Right ventricle myocardium superior (tissue), 1 donor: Measurements from ENCODE around the gene MKRN3. TPM values are rescaled to one million over a fixed set of nuclear protein-coding genes. Genes with fewer than 3 reads are reported as not detected.
A peak's percentile ranks its signal among the peaks of the same experiment; 100 is the strongest.

ENCODE experiments used
- ATAC-seq: fragments of 200-7000 bp; cut with Tn5 transposase; one replicate; pipeline ENCODE4 v1.9.1; 2020; ENCODE audit warnings: mild to moderate bottlenecking; ENCODE audit not compliant: poor library complexity
- DNase-seq: peaks from one replicate; pipeline ENCODE4 v3.0.0-alpha.2; 2020
- intact Hi-C: fragments of 100-400 bp; cut with DNase I; formaldehyde crosslinking; loops from one replicate; pipeline ENCODE4 v1.11.2; 2022
- long read RNA-seq: library from polyadenylated mRNA; unstranded; transcript quantifications from one replicate; pipeline ENCODE4 v2.0.0, GENCODE V29; 2021
- total RNA-seq: library from RNA; stranded (reverse); fragmentation: NEBNext Ultra II Directional; extraction: Animal tissue kit (Norgen Biotek cat#: 25700); gene quantifications from one replicate; pipeline ENCODE4 v1.2.1, GENCODE V29; 2021
- donor health status: DM: no; HTN: yes; CAD: no; lungs with severe emphysema.

MKRN3 gene
- 0.38 TPM for total RNA-seq
- long read RNA-seq, result 0 reads

- ATAC-seq, result peak; percentile 70
- no peak for DNase-seq
- intact Hi-C loops, result no loop called here
Observed at GRCh38 chr15:23565395-23566070, at the start of gene MKRN3. MKRN3 (plus strand) TSS chr15:23565674; CDS start chr15:23565783, 109 bp downstream.

- ATAC-seq (no peak), DNase-seq (no peak)
- intact Hi-C loops, result no loop called here
Observed at GRCh38 chr15:23516866-23517265, 48.6 kb upstream of the MKRN3 start.

- intact Hi-C loops, result no loop called here
- DNase-seq (no peak), ATAC-seq (no peak)
Observed at GRCh38 chr15:23518104-23518503, 47.4 kb upstream of the MKRN3 start.

GRCh38 chr15:23524816-23525215 is 40.7 kb upstream of the MKRN3 start:
- intact Hi-C loops, result no loop called here
- no peak for ATAC-seq

GRCh38 chr15:23529891-23530290 is 35.6 kb upstream of the MKRN3 start:
- intact Hi-C loops, result no loop called here
- ATAC-seq (no peak), DNase-seq (no peak)

More at GRCh38 chr15:23524816-23525215, 40.7 kb upstream of the MKRN3 start:
- DNase-seq, result no peak

- ATAC-seq (peak; percentile 53), DNase-seq (no peak)
- intact Hi-C loops, result no loop called here
Observed at GRCh38 chr15:23532024-23532423, 33.5 kb upstream of the MKRN3 start.

- ATAC-seq (no peak), DNase-seq (no peak)
- intact Hi-C loops, result no loop called here
Observed at GRCh38 chr15:23536659-23537058, 28.8 kb upstream of the MKRN3 start.

GRCh38 chr15:23538648-23539047 is 26.8 kb upstream of the MKRN3 start:
- DNase-seq, result no peak
- ATAC-seq, result no peak
- intact Hi-C loops, result no loop called here

GRCh38 chr15:23539892-23540291 is 25.6 kb upstream of the MKRN3 start:
- ATAC-seq (no peak), DNase-seq (no peak)
- intact Hi-C loops, result no loop called here

GRCh38 chr15:23546158-23546557 is 19.3 kb upstream of the MKRN3 start:
- no peak for DNase-seq

GRCh38 chr15:23548071-23548470 is 17.4 kb upstream of the MKRN3 start:
- intact Hi-C loops, result no loop called here
- no peak for ATAC-seq
- no peak for DNase-seq

More at GRCh38 chr15:23546158-23546557, 19.3 kb upstream of the MKRN3 start:
- no peak for ATAC-seq
- intact Hi-C loops, result no loop called here

- intact Hi-C loops, result no loop called here
- no peak for DNase-seq
- no peak for ATAC-seq
Observed at GRCh38 chr15:23561914-23562313, 3.6 kb upstream of the MKRN3 start.

- intact Hi-C loops, result no loop called here
- ATAC-seq, result no peak
- no peak for DNase-seq
Observed at GRCh38 chr15:23564821-23565394, 566 bp upstream of the MKRN3 start.

- ATAC-seq, result peak; percentile 22
- intact Hi-C loops, result no loop called here
- DNase-seq, result no peak
Observed at GRCh38 chr15:23566071-23566554, 639 bp downstream of the MKRN3 start.

GRCh38 chr15:23566651-23567050 is 1.2 kb downstream of the MKRN3 start:
- intact Hi-C loops, result no loop called here
- DNase-seq (no peak), ATAC-seq (no peak)

- intact Hi-C loops, result no loop called here
- DNase-seq (no peak), ATAC-seq (no peak)
Observed at GRCh38 chr15:23567921-23568320, 2.4 kb downstream of the MKRN3 start.

GRCh38 chr15:23569151-23569925 is 3.9 kb downstream of the MKRN3 start:
- DNase-seq, result no peak
- no peak for ATAC-seq
- intact Hi-C loops, result no loop called here

- no peak for DNase-seq
- intact Hi-C loops, result no loop called here
- ATAC-seq, result no peak
Observed at GRCh38 chr15:23570486-23570885, 5.0 kb downstream of the MKRN3 start.

GRCh38 chr15:23572844-23573243 is 7.4 kb downstream of the MKRN3 start:
- DNase-seq, result no peak
- intact Hi-C loops, result no loop called here
- ATAC-seq, result no peak

GRCh38 chr15:23574742-23575141 is 9.3 kb downstream of the MKRN3 start:
- DNase-seq (no peak), ATAC-seq (no peak)
- intact Hi-C loops, result no loop called here
